ENCODE results near the gene VEGFC.

- no peak for TF ChIP-seq CTCF (IDR thresholded peaks at IDR 0.05)
- TF ChIP-seq POLR2A (IDR thresholded peaks at IDR 0.05), result no peak
Observed at GRCh38 chr4:176690716-176691115, 102.0 kb downstream of the VEGFC start.

Data from Peyer's patch (tissue), 4 donors.